Subcutaneous abdominal adipose tissue (tissue), 5 donors: ENCODE measurements around the gene ZNF524.
A peak's percentile ranks its signal among the peaks of the same experiment; 100 is the strongest.

Source experiments
- H3K27ac ChIP-seq: one replicate; pipeline ENCODE4 v1.7.0; 2013; ENCODE audit warnings: low read depth, mild to moderate bottlenecking, inconsistent platforms, low read length, moderate library complexity
- H3K27me3 ChIP-seq, 5 donors: one replicate each; pipeline ENCODE4 v1.7.0; 2013; ENCODE audit warnings: low read length in 5 of 5, inconsistent platforms in 1 of 5; ENCODE audit not compliant: control insufficient read depth in 5 of 5, insufficient read depth in 4 of 5
- H3K36me3 ChIP-seq, 5 donors: one replicate each; pipeline ENCODE4 v1.7.0; 2013; ENCODE audit warnings: low read length in 5 of 5; ENCODE audit not compliant: control insufficient read depth in 5 of 5, insufficient read depth in 5 of 5
- H3K4me1 ChIP-seq, 5 donors: one replicate each; pipeline ENCODE4 v1.7.0; 2013; ENCODE audit warnings: low read length in 5 of 5, mild to moderate bottlenecking in 3 of 5, moderate library complexity in 1 of 5; ENCODE audit not compliant: control insufficient read depth in 5 of 5, insufficient read depth in 5 of 5
- H3K4me3 ChIP-seq, 5 donors: one replicate each; pipeline ENCODE4 v1.7.0; 2013; ENCODE audit warnings: low read length in 5 of 5, low read depth in 1 of 5
- H3K9ac ChIP-seq, 5 donors: one replicate each; pipeline ENCODE4 v1.7.0; 2013; ENCODE audit warnings: low read length in 5 of 5, mild to moderate bottlenecking in 4 of 5, moderate library complexity in 3 of 5
- H3K9me3 ChIP-seq, 5 donors: one replicate each; pipeline ENCODE4 v1.7.0; 2013; ENCODE audit warnings: low read length in 5 of 5; ENCODE audit not compliant: control insufficient read depth in 5 of 5
- donor health status: healthy.
- donor health status: healthy.
- donor health status: healthy.
- donor health status: healthy.
- donor health status: healthy.

Gene ZNF524

GRCh38 chr19:55599842-55600661, at the start of gene ZNF524:
Gene ZNF524 (plus strand): TSS chr19:55600288. CDS start chr19:55602113, 1,825 bp downstream.
- Histone ChIP-seq H3K4me1 (peaks cover 2 to 28% (median 22%) of the 10 kb centered on the region in 5 donors), H3K36me3 (peaks cover 0 to 36% (median 21%) of the 10 kb centered on the region in 5 donors), H3K4me3 (peak within 1 kb of the TSS; percentile 91 to 99 (median 92)), H3K9ac (peak within 1 kb of the TSS; percentile 77 to 93 (median 87)), H3K27me3 (no peaks in the 10 kb centered on the region), H3K9me3 (no peaks in the 10 kb centered on the region), H3K27ac (peak within 1 kb of the TSS; percentile 83)

- H3K4me3 ChIP-seq: peak overlapping the region in 2 of 5 donors; percentile 48 to 59
These were observed 49.8 kb upstream of the ZNF524 start for GRCh38 chr19:55550321-55550650.

GRCh38 chr19:55552206-55552605, 47.9 kb upstream of the ZNF524 start:
- H3K9me3 ChIP-seq: no peaks in the 10 kb centered on the region

More at GRCh38 chr19:55550321-55550650, 49.8 kb upstream of the ZNF524 start:
- H3K9ac ChIP-seq: peak overlapping the region in 1 of 5 donors; percentile 63
- peaks cover 4 to 43% (median 25%) of the 10 kb centered on the region in 5 donors for H3K4me1 ChIP-seq
- H3K27me3 ChIP-seq: peaks cover 0 to 9% (median 6%) of the 10 kb centered on the region in 5 donors
- no peaks in the 10 kb centered on the region for H3K36me3 ChIP-seq
- H3K27ac ChIP-seq: no peak overlapping the region
- no peaks in the 10 kb centered on the region for H3K9me3 ChIP-seq

GRCh38 chr19:55552620-55553019, 47.5 kb upstream of the ZNF524 start:
- Histone ChIP-seq H3K36me3 (no peaks in the 10 kb centered on the region), H3K27ac (no peak overlapping the region), H3K27me3 (peaks cover 0 to 9% (median 6%) of the 10 kb centered on the region in 5 donors), H3K4me1 (peaks cover 0 to 20% (median 6%) of the 10 kb centered on the region in 5 donors), H3K9ac (no peak overlapping the region), H3K4me3 (no peak overlapping the region), H3K9me3 (no peaks in the 10 kb centered on the region)

More at GRCh38 chr19:55552206-55552605, 47.9 kb upstream of the ZNF524 start:
- Histone ChIP-seq H3K27me3 (peaks cover 0 to 9% (median 6%) of the 10 kb centered on the region in 5 donors), H3K4me1 (peaks cover 0 to 24% (median 10%) of the 10 kb centered on the region in 5 donors), H3K9ac (no peak overlapping the region), H3K4me3 (no peak overlapping the region), H3K27ac (no peak overlapping the region), H3K36me3 (no peaks in the 10 kb centered on the region)

GRCh38 chr19:55553217-55554182, 46.6 kb upstream of the ZNF524 start:
- H3K9ac ChIP-seq: no peak overlapping the region
- peaks cover 0 to 9% (median 6%) of the 10 kb centered on the region in 5 donors for H3K27me3 ChIP-seq
- no peaks in the 10 kb centered on the region for H3K9me3 ChIP-seq
- H3K4me1 ChIP-seq: peaks cover 0 to 13% (median 3%) of the 10 kb centered on the region in 5 donors
- H3K4me3 ChIP-seq: no peak overlapping the region
- no peak overlapping the region for H3K27ac ChIP-seq
- no peaks in the 10 kb centered on the region for H3K36me3 ChIP-seq

GRCh38 chr19:55554302-55554701, 45.8 kb upstream of the ZNF524 start:
- Histone ChIP-seq H3K9ac (no peak overlapping the region), H3K4me1 (peaks cover 0 to 10% (median 3%) of the 10 kb centered on the region in 5 donors), H3K36me3 (no peaks in the 10 kb centered on the region), H3K27ac (no peak overlapping the region), H3K27me3 (peaks cover 0 to 9% (median 6%) of the 10 kb centered on the region in 5 donors), H3K9me3 (no peaks in the 10 kb centered on the region), H3K4me3 (no peak overlapping the region)

- H3K36me3 ChIP-seq: no peaks in the 10 kb centered on the region
- H3K27ac ChIP-seq: no peak overlapping the region
- no peaks in the 10 kb centered on the region for H3K9me3 ChIP-seq
- peaks cover 0 to 6% (median under 1%) of the 10 kb centered on the region in 5 donors for H3K4me1 ChIP-seq
- H3K27me3 ChIP-seq: peaks cover 0 to 9% (median 5%) of the 10 kb centered on the region in 5 donors
- no peak overlapping the region for H3K4me3 ChIP-seq
- no peak overlapping the region for H3K9ac ChIP-seq
These were observed 45.3 kb upstream of the ZNF524 start for GRCh38 chr19:55554741-55555152.

GRCh38 chr19:55559684-55560083, 40.4 kb upstream of the ZNF524 start:
- Histone ChIP-seq H3K9ac (no peak overlapping the region), H3K27ac (no peak overlapping the region), H3K36me3 (no peaks in the 10 kb centered on the region), H3K4me1 (no peaks in the 10 kb centered on the region), H3K4me3 (no peak overlapping the region), H3K27me3 (peaks cover 0 to 5% (median 2%) of the 10 kb centered on the region in 5 donors), H3K9me3 (peaks cover 0 to 8% (median 5%) of the 10 kb centered on the region in 5 donors)

- H3K27ac ChIP-seq: no peak overlapping the region
- peaks cover 0 to 11% (median 4%) of the 10 kb centered on the region in 5 donors for H3K27me3 ChIP-seq
- peaks cover 0 to 8% (median 5%) of the 10 kb centered on the region in 5 donors for H3K9me3 ChIP-seq
- no peaks in the 10 kb centered on the region for H3K4me1 ChIP-seq
- no peaks in the 10 kb centered on the region for H3K36me3 ChIP-seq
- H3K9ac ChIP-seq: no peak overlapping the region
- H3K4me3 ChIP-seq: no peak overlapping the region
These were observed 36.8 kb upstream of the ZNF524 start for GRCh38 chr19:55563261-55563690.
